ENCODE data around the gene EIF4B. TPM values are rescaled to one million over a fixed set of nuclear protein-coding genes. Genes with fewer than 3 reads are reported as not detected.
A peak's percentile ranks its signal among the peaks of the same experiment; 100 is the strongest.

EIF4B gene
- polyA plus RNA-seq, 1 experiment = 645 TPM

GRCh38 chr12:52969166-52969795 lies 37.0 kb upstream of the EIF4B start:
- Histone ChIP-seq H3K27me3 (ENCODE audit: control insufficient read depth, insufficient read depth, low read length) (no peaks in the 10 kb centered on the region), H3K27ac (ENCODE audit: low read depth, low read length) (no peak overlapping the region), H3K9me3 (ENCODE audit: control insufficient read depth, insufficient read depth, low read length) (no peaks in the 10 kb centered on the region), H3K4me3 (ENCODE audit: low read depth, low read length) (no peak overlapping the region)
- CTCF ChIA-PET = interaction anchor here (1.3 to 5.0 kb wide), 3 partner anchors 11 to 90 kb away, joined by 4 to 50 read pairs (median 15); no protein-coding TSS in a partner anchor
- POLR2A ChIA-PET = no interaction called here
- DNase-seq (ENCODE audit: low read depth, low spot score) = no peak
- TF ChIP-seq CTCF (IDR thresholded peaks at IDR 0.05; ENCODE audit: low read depth, low read length) = no peak

GRCh38 chr12:52969828-52970569 lies 36.3 kb upstream of the EIF4B start:
- ChIA-PET POLR2A (no interaction called here), CTCF (interaction anchor here (0.6 to 5.0 kb wide), 5 partner anchors 11 to 944 kb away, joined by 3 to 50 read pairs (median 15); no protein-coding TSS in a partner anchor)
- H3K27me3 ChIP-seq (ENCODE audit: control insufficient read depth, insufficient read depth, low read length) = no peaks in the 10 kb centered on the region
- no peaks in the 10 kb centered on the region for H3K9me3 ChIP-seq (ENCODE audit: control insufficient read depth, insufficient read depth, low read length)
- no peak for TF ChIP-seq CTCF (IDR thresholded peaks at IDR 0.05; ENCODE audit: low read depth, low read length)
- no peak overlapping the region for H3K27ac ChIP-seq (ENCODE audit: low read depth, low read length)
- H3K4me3 ChIP-seq (ENCODE audit: low read depth, low read length) = no peak overlapping the region
- DNase-seq (ENCODE audit: low read depth, low spot score) = no peak

GRCh38 chr12:52971679-52972329 lies 34.5 kb upstream of the EIF4B start:
- POLR2A ChIA-PET = interaction anchor here (1.6 kb wide), 1 partner anchor 47 kb away, joined by 7 read pairs; no protein-coding TSS in a partner anchor
- H3K27me3 ChIP-seq (ENCODE audit: control insufficient read depth, insufficient read depth, low read length) = no peaks in the 10 kb centered on the region
- H3K4me3 ChIP-seq (ENCODE audit: low read depth, low read length) = no peak overlapping the region

GRCh38 chr12:52975204-52975603 lies 31.1 kb upstream of the EIF4B start:
- ChIA-PET POLR2A (interaction anchor here (0.5 kb wide), 1 partner anchor 32 kb away, joined by 4 read pairs; no protein-coding TSS in a partner anchor), CTCF (interaction anchor here (0.6 to 1.8 kb wide), 3 partner anchors 90 to 91 kb away, joined by 3 to 6 read pairs (median 3); no protein-coding TSS in a partner anchor)
- no peak overlapping the region for H3K27ac ChIP-seq (ENCODE audit: low read depth, low read length)
- no peak for TF ChIP-seq CTCF (IDR thresholded peaks at IDR 0.05; ENCODE audit: low read depth, low read length)
- H3K9me3 ChIP-seq (ENCODE audit: control insufficient read depth, insufficient read depth, low read length) = no peaks in the 10 kb centered on the region
- no peaks in the 10 kb centered on the region for H3K27me3 ChIP-seq (ENCODE audit: control insufficient read depth, insufficient read depth, low read length)
- H3K4me3 ChIP-seq (ENCODE audit: low read depth, low read length) = no peak overlapping the region
- no peak for DNase-seq (ENCODE audit: low read depth, low spot score)

More at GRCh38 chr12:52971679-52972329, 34.5 kb upstream of the EIF4B start:
- Histone ChIP-seq H3K9me3 (ENCODE audit: control insufficient read depth, insufficient read depth, low read length) (no peaks in the 10 kb centered on the region), H3K27ac (ENCODE audit: low read depth, low read length) (peak overlapping the region; percentile 47)
- no peak for TF ChIP-seq CTCF (IDR thresholded peaks at IDR 0.05; ENCODE audit: low read depth, low read length)
- CTCF ChIA-PET = interaction anchor here (1.2 to 5.0 kb wide), 3 partner anchors 9 to 92 kb away, joined by 17 to 50 read pairs (median 44); no protein-coding TSS in a partner anchor
- no peak for DNase-seq (ENCODE audit: low read depth, low spot score)
